NCI-H187 (cell line): Measurements from ENCODE around the gene FXYD6.

Experiments
- DNase-seq, 2 experiments: peaks; one replicate each; lab custom pipeline; 2025; lab: John Stamatoyannopoulos, UW

The FXYD6 gene

DNA sequence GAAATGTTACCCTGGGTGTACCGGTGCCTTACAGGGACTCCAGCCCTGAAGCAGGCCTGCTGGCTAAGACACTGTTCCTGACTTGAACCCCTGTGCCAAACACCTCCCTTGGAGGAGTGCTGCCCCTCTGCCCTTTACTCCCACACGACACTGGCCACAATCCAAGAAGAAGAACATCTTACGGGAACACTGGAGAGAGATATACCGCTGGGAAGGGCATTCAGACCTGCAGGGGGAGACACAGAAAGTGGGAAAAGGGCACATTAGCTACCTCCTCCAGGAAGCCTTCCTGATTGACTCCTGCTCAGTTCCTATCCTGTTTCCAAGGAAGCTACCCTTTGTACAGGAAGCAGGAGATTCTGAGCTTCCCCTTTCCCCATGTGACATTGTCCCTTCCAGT is 34.1 kb upstream of the FXYD6 start:
- no peak for DNase-seq

- no peak for DNase-seq
Observed at GRCh38 chr11:117909611-117910382, 33.3 kb upstream of the FXYD6 start.

GRCh38 chr11:117908959-117909610 is 32.6 kb upstream of the FXYD6 start:
- DNase-seq, result no peak

DNA sequence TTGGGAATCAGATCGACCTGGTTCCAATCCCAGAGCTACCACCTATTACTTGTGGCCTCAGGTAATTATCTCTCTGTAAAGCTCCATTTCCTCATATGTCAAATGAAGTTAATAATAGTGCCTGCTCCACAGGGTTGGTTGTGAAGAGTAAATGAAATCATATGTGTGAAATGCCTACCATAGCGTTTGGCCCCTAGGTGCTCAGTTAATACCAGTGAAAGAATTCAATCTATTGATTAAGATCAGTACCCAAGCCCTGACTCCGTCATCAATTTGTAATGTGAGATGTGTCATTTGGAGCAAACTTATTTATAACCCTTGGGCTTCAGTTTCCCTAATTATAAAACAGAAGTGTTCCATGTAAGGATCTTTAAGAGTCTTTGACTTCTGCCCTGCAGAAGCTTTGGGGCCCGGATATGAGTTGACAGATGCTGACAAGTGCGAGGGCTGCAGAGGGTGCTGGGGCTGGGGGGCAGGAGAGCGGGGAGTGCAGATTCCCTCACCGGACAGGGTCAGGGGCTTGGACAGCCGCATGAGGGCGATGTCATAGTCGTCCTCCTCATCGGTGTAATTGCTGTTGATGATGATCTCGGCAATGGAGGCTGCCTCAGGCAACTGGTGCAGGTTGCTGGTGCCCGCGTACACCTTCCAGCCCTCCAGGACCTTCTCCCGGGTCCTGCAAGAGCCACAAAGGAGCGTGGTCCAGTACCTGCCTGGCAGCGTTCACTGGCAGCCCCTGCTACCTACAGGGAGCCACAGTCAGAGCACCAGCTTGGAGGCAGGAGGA is 31.8 kb upstream of the FXYD6 start:
- no peak for DNase-seq

DNA sequence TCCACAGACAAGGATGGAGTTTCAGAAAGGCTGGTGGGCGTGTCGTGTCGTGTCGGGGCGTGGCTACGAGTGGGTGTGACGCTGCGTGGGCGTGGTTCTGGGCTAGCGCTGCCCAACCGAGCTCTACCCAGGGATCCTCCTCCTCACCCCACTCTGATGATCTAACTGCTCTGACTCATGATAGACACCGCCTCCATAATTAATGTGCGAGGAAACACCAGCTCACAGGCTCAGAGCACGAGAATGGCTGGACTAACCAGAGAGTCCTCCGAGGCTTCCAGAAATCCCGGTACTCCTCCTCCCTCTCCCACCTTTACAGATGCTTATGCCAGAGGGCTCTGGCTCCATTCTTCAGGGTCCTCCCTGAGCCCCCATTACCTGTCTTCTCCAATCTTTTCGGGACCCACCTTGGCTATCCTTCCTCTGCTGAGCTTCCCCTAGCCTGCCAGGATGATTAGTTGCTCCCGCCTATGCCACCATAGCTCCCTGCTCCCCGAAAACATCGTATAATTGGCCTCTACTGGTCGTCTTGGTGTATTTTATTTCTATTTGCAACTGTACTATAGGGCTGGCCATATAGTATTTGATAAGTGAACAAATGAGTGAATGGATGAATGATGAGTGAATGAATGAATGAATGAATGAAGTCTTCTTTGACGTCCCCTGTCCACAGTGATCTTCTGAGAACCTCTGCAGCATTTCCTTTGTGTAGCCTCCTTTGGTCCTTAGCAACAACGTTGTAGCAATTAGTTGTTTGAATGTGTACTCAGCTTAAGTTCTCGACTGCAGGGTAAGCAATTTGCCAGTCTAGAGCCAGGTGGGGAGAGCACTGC is 31.0 kb upstream of the FXYD6 start:
- peak; percentile 53 to 66 for DNase-seq

- no peak for DNase-seq
Observed at GRCh38 chr11:117906710-117907109, 30.3 kb upstream of the FXYD6 start.

GRCh38 chr11:117906126-117906525 is 29.7 kb upstream of the FXYD6 start:
- no peak for DNase-seq

DNA sequence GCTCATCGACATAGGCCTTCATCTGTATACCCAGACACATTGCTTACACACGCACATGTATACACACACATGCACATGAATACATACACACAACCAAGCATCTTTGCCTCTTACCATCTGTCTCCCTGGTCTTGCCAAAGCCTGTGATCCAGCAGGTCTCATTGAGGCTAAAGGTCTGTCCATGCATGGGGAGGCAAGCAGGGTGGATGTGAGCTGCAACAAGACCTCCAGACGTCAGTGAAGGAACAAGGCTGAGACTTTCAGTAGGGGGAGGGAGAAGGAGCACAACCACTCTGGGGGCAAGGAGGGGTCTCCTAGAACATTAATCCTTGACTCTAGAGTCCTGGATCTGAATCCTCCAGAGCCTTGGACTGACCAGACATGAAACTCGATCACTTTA is 29.1 kb upstream of the FXYD6 start:
- DNase-seq, result no peak

DNA sequence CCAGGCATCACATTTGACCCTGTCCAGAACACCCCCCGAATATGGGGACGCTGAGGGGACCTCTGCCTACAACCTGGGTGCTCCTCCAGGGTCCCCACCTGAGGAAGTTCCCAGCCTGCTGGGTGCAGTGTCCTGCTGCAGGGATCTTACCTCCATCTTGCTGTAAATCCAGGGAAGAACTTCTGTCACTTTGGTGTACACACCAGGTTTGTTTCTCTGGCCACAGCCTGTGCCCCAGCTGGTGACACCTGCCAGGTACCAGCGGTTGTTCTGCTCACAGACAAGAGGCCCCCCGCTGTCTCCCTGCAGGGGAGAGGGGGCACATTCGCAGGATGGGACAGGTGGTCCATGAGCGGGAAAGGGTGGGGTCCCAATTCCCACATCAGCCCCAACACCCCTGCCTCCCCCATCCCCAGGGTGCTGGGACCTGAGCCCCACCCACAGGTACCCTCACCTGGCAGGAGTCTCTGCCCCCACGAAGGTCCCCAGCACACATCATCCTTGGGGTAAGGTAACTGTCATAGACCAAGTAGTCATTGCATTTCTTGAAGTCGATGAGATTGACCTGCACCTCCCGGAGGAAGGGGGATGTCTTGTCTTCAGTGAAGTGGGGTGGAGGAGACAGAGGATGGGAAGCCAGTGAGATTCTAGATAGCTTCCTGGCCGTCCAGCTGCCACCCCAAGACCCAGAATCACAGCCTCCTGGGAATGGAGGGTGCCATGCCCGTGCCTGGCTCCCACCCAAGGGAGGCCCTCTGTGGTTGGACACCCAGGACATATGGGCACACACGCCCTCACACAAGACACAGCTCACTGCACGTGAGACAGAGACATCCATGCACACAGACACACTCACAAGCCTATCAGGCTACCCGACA is 27.3 kb upstream of the FXYD6 start:
- no peak for DNase-seq

- DNase-seq, result no peak
Observed at GRCh38 chr11:117902001-117902845, 25.8 kb upstream of the FXYD6 start.

DNA sequence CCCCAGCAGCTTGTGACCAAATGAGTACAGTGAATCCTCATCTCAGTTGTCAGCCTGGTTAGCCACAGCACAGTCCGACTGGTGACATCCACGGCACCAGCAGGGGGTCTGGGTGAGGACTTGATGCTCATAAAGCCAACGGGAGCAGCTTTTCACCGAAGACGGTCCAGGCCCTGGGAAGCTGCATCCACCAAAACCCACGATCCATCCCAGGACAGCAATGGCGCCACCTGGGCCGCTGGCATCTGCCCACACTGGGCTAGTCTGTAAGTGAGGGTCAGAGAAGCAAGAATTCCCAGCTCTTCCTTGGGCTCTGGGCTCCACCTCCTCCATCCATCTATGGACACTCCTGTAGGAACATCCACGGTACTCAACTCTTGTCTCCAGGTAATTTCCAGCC is 25.1 kb upstream of the FXYD6 start:
- DNase-seq, result no peak

- DNase-seq, result no peak
Observed at GRCh38 chr11:117900720-117901440, 24.4 kb upstream of the FXYD6 start.

GRCh38 chr11:117900121-117900648 is 23.7 kb upstream of the FXYD6 start:
- no peak for DNase-seq

DNA sequence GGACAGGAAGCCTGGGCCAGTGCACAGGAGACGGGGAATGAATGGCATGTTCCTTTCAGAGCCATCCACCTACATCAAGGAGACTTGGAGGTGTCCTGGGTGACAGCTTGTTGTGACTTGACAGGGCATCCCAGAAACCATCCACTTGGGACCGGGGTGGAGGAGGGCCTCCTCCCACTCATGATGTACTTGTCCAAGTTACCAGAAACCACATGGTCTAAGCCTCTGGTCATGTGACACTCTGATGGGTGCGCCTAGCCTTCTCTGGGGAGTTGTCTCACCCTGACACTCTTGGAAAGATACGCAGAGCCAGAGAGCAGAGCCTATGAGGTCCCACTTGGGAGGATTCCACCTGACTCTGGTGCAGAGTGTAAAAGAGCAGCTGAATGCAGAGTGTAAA is 21.6 kb upstream of the FXYD6 start:
- no peak for DNase-seq

DNA sequence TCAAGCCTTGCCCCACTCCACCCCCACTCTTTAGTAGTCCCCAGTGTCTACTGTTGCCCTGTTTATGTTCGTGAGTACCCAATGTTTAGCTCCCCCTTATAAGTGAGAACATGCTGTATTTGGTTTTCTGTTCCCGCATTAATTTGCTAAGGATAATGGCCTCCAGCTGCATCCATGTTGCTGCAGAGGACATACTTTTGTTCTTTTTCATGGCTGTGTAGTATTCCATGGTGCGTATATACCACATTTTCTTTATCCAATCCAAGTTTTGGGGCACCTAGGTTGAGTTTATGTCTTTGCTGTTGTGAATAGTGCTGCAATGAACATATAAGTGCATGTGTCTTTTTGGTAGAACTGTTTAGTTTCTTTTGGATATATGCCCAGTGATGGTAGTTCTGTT is 16.2 kb upstream of the FXYD6 start:
- no peak for DNase-seq

GRCh38 chr11:117891362-117891761 is 14.9 kb upstream of the FXYD6 start:
- no peak for DNase-seq

GRCh38 chr11:117888139-117888566 is 11.7 kb upstream of the FXYD6 start:
- DNase-seq, result no peak

DNA sequence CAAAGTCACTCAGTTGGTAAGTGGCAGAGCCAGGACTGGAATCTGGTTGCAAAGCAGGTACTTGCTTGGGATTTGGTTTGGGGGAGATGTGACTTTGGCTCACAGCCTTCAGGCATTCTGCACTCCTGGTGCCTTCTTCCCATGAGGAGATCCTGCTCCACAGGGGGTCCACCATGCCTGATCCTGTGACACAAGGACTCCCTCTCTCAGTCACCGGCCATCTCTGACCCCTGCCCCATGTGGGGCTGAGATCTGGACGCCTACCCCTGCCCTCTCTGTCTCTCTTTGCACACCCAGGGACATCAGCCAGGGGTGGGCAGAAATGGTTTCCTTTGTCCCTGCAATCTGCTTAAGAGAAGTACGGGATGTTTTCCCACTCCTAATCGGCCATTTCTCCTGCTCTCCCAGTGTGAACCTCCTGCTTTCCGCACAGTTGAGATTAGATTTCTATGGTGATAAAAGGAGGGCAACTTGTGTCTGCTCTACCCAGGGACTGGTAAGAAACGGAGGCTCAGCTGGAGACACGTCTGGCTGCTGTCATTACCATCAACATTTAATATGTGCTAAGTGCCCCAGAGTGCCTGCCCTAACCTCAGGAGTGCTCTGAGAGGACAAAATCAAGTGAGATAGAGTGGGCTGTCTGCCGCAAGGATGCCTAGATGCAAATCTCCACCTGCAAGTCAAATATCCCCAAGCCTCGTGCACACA is 11.1 kb upstream of the FXYD6 start:
- peak; percentile 76 to 91 for DNase-seq
